GM18873 (cell line): ENCODE measurements around the gene MAN2B1.
"Not testable (repeated sequence)": the region's sequence is repeated elsewhere in the genome, so short reads cannot be mapped to it uniquely, and the experiment has no call there.

Experiments used
- ATAC-seq: cut with Tn5 transposase; IDR thresholded peaks from one replicate; pipeline ENCODE4 v1.9.1; 2021; ENCODE audit warnings: mild to moderate bottlenecking, moderate library complexity, moderate number of reproducible peaks; ENCODE audit not compliant: unreplicated experiment, low FRiP score

The MAN2B1 gene

GRCh38 chr19:12689581-12690216, 23.2 kb upstream of the MAN2B1 start:
- no peak for ATAC-seq

DNA sequence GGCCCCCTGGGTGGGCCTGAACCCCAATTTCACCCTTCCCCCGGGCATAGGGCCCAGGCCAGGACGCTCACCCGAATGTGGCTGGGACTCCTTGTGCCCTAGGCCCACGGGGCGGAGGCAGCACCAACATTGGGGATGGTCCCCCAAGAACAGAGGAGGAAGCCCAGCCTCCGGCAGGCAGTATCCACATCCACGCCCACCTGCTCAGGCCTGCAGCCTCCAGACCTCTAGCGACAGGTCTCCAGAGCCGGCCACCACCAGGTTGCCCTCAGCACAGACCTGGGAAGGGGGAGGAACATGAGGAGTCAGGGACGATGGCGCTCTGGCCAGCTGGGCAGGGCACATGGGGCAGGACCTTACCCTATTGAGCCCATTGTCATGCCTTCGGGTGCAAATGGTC, 22.5 kb upstream of the MAN2B1 start:
- ATAC-seq = no peak

GRCh38 chr19:12687496-12688196, 21.1 kb upstream of the MAN2B1 start, which contains the start of gene GNG14:
TSS of gene GNG14 (plus strand) at chr19:12687998. CDS start at chr19:12688049, 51 bp downstream.
- no peak for ATAC-seq

- ATAC-seq = no peak
Measured at GRCh38 chr19:12685831-12686230, 19.3 kb upstream of the MAN2B1 start.

DNA sequence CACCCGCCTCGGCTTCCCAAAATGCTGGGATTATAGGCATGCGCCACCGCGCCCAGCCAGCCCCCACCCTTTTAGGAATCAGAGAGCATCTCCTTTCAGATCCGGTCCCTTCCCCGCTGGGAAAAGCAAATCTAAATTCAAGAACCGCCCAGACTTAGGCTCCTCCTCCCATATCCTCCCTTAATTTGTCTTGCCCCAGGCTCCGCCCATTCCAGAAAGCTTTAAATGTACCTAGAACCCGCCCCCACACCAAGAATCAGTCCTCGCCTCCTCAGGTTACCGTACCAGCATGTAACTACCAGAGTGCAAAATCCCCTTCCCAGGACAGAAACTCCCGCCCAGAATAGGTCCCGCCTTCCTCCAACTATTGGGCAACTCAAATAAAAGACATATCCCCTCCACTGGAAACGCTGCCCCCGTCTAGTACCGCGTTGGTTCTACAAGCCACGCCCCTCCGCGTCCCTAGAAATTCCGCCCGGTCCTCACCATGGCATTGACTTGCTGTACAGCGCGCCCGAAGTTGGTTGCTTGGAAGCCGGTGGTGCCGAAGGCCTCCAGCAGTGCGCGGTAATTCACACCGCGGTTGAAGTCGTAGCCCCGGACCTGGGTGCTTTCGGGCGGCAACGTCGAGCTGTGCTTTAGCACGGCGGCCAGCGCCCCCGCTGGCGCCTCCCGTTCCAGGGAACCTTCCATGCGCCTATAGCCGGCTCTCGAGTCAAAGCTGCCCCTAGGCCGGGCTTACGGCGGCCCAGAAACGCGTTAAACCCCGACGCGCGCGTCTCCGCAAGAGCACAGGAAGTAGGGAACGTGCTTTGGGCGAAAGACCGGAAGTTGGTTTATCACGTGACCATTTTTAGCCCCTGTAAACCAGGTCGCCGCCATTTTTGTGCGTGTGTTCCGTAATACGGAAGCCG, 14.8 kb upstream of the MAN2B1 start, which contains the start of gene DHPS:
DHPS (minus strand) TSS at position 807 of the 914 bp plus-strand sequence; CDS start at position 693, 114 bp downstream.
- peak; percentile 58 for ATAC-seq

DNA sequence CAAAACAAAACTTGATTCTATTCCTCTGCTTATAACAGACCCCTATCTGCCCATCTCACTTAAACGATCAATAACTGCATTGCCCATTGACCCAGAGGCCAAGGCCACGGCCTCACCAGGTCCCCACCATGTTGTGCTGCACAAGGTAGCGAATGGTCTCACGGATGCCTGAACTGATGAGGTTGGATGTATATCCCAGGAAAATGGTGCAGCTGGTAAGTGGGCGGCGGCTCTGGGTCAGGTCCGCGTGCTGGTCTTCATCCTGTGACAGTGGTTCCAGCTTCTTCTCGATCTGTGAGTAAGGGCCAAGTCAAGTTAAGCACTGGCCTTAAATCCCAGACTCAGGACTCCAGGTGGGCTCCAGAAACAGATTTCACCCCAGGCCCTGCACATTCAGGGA, 13.5 kb upstream of the MAN2B1 start:
- ATAC-seq = no peak

DNA sequence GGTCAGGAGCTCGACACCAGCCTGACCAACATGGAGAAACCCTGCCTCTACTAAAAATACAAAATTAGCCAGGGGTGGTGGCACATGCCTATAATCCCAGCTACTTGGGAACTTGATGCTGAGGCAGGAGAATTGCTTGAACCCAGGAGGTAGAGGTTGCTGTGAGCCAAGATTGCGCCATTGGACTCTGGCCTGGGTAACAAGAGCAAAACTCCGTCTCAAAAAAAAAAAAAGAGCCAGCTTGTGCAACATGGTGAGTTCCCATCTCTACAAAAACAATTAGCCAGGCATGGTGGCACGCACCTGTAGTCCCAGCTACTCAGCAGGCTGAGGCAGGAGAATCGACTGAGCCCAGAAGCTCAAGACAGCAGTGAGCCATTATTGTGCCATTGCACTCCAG, 11.5 kb upstream of the MAN2B1 start:
- ATAC-seq = not testable (repeated sequence)

GRCh38 chr19:12676928-12677327, 10.4 kb upstream of the MAN2B1 start:
- no peak for ATAC-seq

DNA sequence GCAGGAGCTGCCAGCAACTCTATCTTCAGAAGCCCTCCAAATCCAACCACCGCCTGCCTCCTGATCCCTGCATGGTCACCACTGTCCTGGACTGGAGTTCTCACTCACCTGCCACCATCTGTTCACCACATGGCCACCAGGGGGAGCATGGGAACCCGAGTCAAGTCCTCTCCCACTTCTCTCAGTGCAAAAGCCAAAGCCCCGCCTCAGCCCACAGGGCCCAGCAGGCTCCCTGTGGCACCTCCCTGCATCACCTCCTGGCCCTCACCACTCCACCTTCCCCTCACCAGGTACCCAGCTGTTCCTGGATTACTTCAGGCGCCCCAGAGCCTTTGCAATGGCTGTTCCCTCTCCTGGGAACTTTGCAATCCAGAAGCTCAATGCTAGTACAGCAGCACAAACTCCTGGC, 9.8 kb upstream of the MAN2B1 start:
- no peak for ATAC-seq

DNA sequence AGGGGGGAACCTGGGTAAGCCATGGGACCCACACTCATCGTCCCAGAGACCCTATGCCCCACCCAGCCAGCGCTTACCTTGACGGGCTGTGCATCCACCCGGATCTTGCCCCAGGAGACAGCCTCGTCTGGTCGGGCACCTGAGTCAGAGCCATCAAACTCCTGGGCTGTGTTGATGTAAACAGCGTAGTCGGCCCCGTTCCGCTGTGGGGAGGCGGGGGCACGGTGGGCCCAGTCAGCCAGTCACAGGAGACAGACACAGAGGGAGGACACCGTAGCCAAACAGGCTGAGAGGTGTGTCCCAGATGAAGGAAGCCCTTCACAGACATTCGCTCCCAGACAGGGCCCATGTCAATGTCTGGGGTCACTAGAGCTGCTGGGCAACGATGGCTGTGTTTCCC, 9.4 kb upstream of the MAN2B1 start:
- no peak for ATAC-seq

DNA sequence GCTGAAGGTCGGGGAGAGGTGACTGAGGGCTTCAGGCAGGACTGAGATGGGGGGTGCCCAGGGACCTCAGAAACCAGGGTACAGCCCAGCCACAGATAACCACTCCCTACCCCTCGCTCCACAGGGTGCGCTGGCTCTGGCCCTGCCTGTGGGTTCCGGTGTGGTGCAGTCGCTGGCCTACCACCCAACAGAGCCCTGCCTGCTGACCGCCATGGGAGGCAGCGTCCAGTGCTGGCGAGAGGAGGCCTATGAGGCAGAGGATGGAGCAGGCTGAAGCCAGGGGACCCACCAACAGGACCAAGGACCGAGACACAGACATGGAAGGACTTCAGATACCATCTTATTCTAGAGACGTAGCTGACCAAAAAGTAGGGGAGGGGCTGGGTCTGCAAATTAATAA, 8.9 kb upstream of the MAN2B1 start:
- ATAC-seq = no peak

- no peak for ATAC-seq
Measured at GRCh38 chr19:12672744-12673143, 6.2 kb upstream of the MAN2B1 start.

- ATAC-seq = no peak
Measured at GRCh38 chr19:12670159-12670928, 3.8 kb upstream of the MAN2B1 start.

- no peak for ATAC-seq
Measured at GRCh38 chr19:12669270-12670158, 3.0 kb upstream of the MAN2B1 start.

- ATAC-seq = no peak
Measured at GRCh38 chr19:12668932-12669269, 2.4 kb upstream of the MAN2B1 start.

DNA sequence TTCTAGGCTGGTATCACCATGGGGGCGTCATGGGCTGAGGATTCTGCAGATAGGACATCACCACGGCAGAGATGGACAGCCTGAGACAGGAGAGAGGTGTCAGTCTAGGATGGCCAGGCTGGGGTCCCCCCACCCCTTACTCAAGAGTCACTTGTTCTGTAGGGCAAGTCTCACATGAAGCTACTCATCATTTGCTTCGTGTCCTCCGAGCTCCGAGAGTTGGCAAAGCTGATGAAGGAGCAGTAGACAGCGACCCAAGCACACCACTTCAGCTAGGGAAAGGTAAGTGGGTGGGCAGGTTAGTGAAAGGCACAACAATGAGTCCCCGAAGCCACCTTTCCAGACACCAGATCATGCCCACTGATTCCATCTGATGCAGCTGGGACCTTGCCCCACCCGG, 1.8 kb upstream of the MAN2B1 start:
- ATAC-seq = no peak

GRCh38 chr19:12667731-12668302, 1.3 kb upstream of the MAN2B1 start:
- ATAC-seq = no peak

DNA sequence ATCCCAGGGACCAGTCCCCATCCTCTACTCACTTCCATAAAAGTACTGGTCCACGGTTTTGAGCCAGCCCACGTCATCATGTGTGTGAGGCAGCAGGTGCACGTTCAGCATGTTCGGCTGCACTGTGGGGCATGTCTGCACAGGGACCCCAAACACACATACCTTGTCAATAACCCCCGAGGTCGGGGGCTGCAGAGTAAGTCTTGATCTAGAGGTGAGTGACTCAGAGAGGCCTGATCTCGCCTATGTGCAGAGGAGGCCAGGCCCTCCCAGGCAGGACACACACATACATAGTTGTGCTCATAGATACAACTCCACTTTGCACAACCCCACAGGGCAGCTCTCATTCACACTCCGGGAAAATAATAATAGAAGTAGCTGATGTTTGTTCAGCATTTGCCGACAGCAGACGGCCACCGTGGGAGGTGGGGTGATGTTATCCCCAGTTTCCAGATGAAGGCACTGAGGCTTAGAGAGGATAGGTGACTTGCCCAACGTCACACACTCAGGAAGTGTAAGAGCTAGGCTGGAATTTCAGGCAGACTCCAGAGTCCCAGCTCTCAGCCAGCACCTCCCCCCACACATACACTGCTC, 774 bp downstream of the MAN2B1 start:
- ATAC-seq = no peak

- ATAC-seq = no peak
Measured at GRCh38 chr19:12665281-12665573, 1.3 kb downstream of the MAN2B1 start.
